Daoy (cell line): ENCODE results near the gene FAM228B. TPM values are rescaled to one million over a fixed set of nuclear protein-coding genes. Genes with fewer than 3 reads are reported as not detected.
"Not testable (repeated sequence)": the region's sequence is repeated elsewhere in the genome, so short reads cannot be mapped to it uniquely, and the experiment has no call there.

Experiments
- DNase-seq: peaks from one replicate; pipeline ENCODE4 v3.0.0-alpha.2; 2015; ENCODE audit warnings: low read depth
- total RNA-seq: library from RNA; depleted of rRNA; stranded (reverse); fragments of >200 nt; shearing (Covaris generic); gene quantifications from 2 replicates; pipeline ENCODE4 v1.2.3, GENCODE V29; 2014; rRNA removed

Gene FAM228B
- 3.7 and 7.0 TPM in 2 replicates for total RNA-seq

- DNase-seq, result peak; percentile 93
These were observed at the start of gene FAM228B, which contains the start of gene PFN4 for GRCh38 chr2:24123195-24123921. Gene FAM228B, plus strand, starts transcription at chr2:24123469. Its CDS starts 893 bp downstream, at chr2:24124362. Gene PFN4, minus strand, starts transcription at chr2:24123334. Its CDS starts 799 bp downstream, at chr2:24122535.

GRCh38 chr2:24073816-24074215, 49.5 kb upstream of the FAM228B start:
- DNase-seq, result no peak

GRCh38 chr2:24075259-24075658, 48.0 kb upstream of the FAM228B start:
- no peak for DNase-seq

GRCh38 chr2:24075915-24076848, 47.1 kb upstream of the FAM228B start, which contains the start of gene SF3B6:
Gene SF3B6, minus strand, starts transcription at chr2:24076326. Its CDS starts 97 bp downstream, at chr2:24076229.
- peak; percentile 99 for DNase-seq

GRCh38 chr2:24076849-24077534, 46.3 kb upstream of the FAM228B start:
- peak; percentile 15 for DNase-seq

- no peak for DNase-seq
These were observed 45.8 kb upstream of the FAM228B start for GRCh38 chr2:24077535-24077877.

GRCh38 chr2:24077879-24078278, 45.4 kb upstream of the FAM228B start:
- DNase-seq, result no peak

- DNase-seq, result no peak
These were observed 42.6 kb upstream of the FAM228B start for GRCh38 chr2:24080701-24081100.

GRCh38 chr2:24082787-24083566, 40.3 kb upstream of the FAM228B start:
- no peak for DNase-seq

GRCh38 chr2:24083567-24084385, 39.5 kb upstream of the FAM228B start:
- DNase-seq, result no peak

GRCh38 chr2:24084386-24085199, 38.7 kb upstream of the FAM228B start, which contains the start of gene TP53I3:
Gene TP53I3, minus strand, starts transcription at chr2:24084834. Its CDS starts 508 bp downstream, at chr2:24084326.
- peak; percentile 94 for DNase-seq

GRCh38 chr2:24085200-24085489, 38.1 kb upstream of the FAM228B start:
- DNase-seq, result no peak

- no peak for DNase-seq
These were observed 37.0 kb upstream of the FAM228B start for GRCh38 chr2:24086241-24086640.

GRCh38 chr2:24087032-24087431, 36.2 kb upstream of the FAM228B start:
- no peak for DNase-seq

- DNase-seq, result no peak
These were observed 34.4 kb upstream of the FAM228B start for GRCh38 chr2:24088821-24089359.

GRCh38 chr2:24093270-24093669, 30.0 kb upstream of the FAM228B start:
- DNase-seq, result not testable (repeated sequence)

- DNase-seq, result not testable (repeated sequence)
These were observed 28.0 kb upstream of the FAM228B start for GRCh38 chr2:24095171-24095677.

- not testable (repeated sequence) for DNase-seq
These were observed 22.5 kb upstream of the FAM228B start for GRCh38 chr2:24100732-24101131.

- DNase-seq, result no peak
These were observed 21.3 kb upstream of the FAM228B start for GRCh38 chr2:24101992-24102391.
